ENCODE measurements around the gene ZC3H18. TPM values are rescaled to one million over a fixed set of nuclear protein-coding genes. Genes with fewer than 3 reads are reported as not detected.

The ZC3H18 gene
- total RNA-seq, 1 donor from 2014 or later = 44.5 TPM

DNA sequence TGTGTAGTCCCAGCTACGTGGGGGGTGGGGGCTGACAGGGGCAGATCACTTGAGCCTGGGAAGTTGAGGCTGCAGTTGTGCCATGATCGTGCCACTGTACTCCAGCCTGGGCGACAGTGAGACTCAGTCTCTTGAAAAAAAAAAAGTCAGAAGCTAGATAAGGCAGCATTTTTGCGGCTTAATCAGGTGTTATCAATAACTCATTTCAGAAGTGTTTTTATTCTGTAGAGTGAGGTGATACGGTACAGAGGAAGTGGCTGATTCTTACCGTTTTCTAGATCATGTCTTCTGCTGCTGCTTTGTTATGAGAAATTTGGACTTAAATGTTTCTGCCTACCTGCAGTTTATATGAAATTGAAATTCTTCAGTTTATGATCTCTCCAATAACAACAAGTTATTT lies 18.6 kb downstream of the ZC3H18 start:
- TF ChIP-seq CTCF (IDR thresholded peaks at IDR 0.05) = no peak
- Histone ChIP-seq H3K27ac (no peak overlapping the region), H3K36me3 (peaks cover 37% of the 10 kb centered on the region), H3K4me3 (no peak overlapping the region), H3K27me3 (no peaks in the 10 kb centered on the region), H3K4me1 (no peaks in the 10 kb centered on the region), H3K9me3 (no peaks in the 10 kb centered on the region)
- ATAC-seq (no peak), DNase-seq (no peak)
- intact Hi-C loops (cut with DNase I) = no loop called here

DNA sequence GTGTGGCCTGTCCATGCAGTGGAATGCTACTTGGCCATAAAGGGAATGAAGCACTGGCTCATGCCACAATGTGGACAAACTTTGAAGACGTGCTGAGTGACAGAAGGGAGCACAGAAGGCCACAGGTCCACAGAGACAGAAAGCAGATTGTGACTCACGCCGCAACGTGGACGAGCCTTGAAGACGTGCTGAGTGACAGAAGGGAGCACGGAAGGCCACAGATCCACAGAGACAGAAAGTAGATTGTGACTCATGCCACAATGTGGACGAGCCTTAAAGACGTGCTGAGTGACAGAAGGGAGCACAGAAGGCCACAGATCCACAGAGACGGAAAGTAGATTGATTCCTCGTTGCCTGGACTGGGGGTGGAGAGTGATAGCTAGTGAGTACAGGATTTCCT lies 19.2 kb downstream of the ZC3H18 start:
- Histone ChIP-seq H3K27ac (no peak overlapping the region), H3K36me3 (peaks cover 37% of the 10 kb centered on the region), H3K4me3 (no peak overlapping the region), H3K27me3 (no peaks in the 10 kb centered on the region), H3K9me3 (no peaks in the 10 kb centered on the region), H3K4me1 (no peaks in the 10 kb centered on the region)
- no peak for TF ChIP-seq CTCF (IDR thresholded peaks at IDR 0.05)
- intact Hi-C loops (cut with DNase I) = no loop called here
- ATAC-seq = no peak
- no peak for DNase-seq

GRCh38 chr16:88591577-88592021 lies 21.4 kb downstream of the ZC3H18 start:
- no peak overlapping the region for H3K4me3 ChIP-seq
- ATAC-seq (peak; percentile 62), DNase-seq (no peak)
- intact Hi-C loops (cut with DNase I) = no loop called here
- H3K9me3 ChIP-seq = no peaks in the 10 kb centered on the region
- TF ChIP-seq CTCF (IDR thresholded peaks at IDR 0.05) = no peak
- no peaks in the 10 kb centered on the region for H3K4me1 ChIP-seq
- H3K27ac ChIP-seq = no peak overlapping the region
- peaks cover 37% of the 10 kb centered on the region for H3K36me3 ChIP-seq
- no peaks in the 10 kb centered on the region for H3K27me3 ChIP-seq

GRCh38 chr16:88593061-88593460 lies 22.9 kb downstream of the ZC3H18 start:
- Histone ChIP-seq H3K27ac (no peak overlapping the region), H3K27me3 (no peaks in the 10 kb centered on the region), H3K36me3 (peaks cover 25% of the 10 kb centered on the region), H3K4me3 (no peak overlapping the region), H3K4me1 (no peaks in the 10 kb centered on the region), H3K9me3 (no peaks in the 10 kb centered on the region)
- no peak for TF ChIP-seq CTCF (IDR thresholded peaks at IDR 0.05)
- no peak for DNase-seq
- no peak for ATAC-seq
- intact Hi-C loops (cut with DNase I) = no loop called here

- DNase-seq (no peak), ATAC-seq (no peak)
- H3K4me3 ChIP-seq = no peak overlapping the region
- H3K27me3 ChIP-seq = no peaks in the 10 kb centered on the region
- H3K36me3 ChIP-seq = peaks cover 25% of the 10 kb centered on the region
- intact Hi-C loops (cut with DNase I) = no loop called here
- TF ChIP-seq CTCF (IDR thresholded peaks at IDR 0.05) = no peak
- no peaks in the 10 kb centered on the region for H3K4me1 ChIP-seq
- no peak overlapping the region for H3K27ac ChIP-seq
- no peaks in the 10 kb centered on the region for H3K9me3 ChIP-seq
Observed at GRCh38 chr16:88593489-88593888, 23.3 kb downstream of the ZC3H18 start.

DNA sequence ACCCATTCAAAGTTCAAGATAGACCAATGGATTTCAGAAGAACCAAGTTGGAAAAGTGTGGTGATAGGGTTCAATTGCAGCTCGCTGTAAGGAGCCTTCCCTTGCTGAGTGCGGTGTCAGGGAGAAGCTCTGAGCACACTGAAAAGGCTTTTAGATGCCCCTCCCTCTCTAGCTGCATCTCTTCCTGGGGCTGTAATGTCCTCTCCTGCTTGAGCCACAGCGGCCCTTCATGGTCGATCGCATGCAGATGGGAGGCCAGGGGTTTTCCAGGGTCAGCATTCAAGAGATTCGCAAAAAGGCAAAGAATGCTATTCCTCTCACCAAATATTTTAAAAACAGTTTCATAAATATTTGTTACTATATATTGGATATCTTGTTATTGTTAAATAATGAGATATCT lies 23.7 kb downstream of the ZC3H18 start:
- no peak for ATAC-seq
- TF ChIP-seq CTCF (IDR thresholded peaks at IDR 0.05) = no peak
- H3K36me3 ChIP-seq = peaks cover 25% of the 10 kb centered on the region

More for the DNA sequence above, 23.7 kb downstream of the ZC3H18 start:
- Histone ChIP-seq H3K27ac (no peak overlapping the region), H3K4me1 (no peaks in the 10 kb centered on the region), H3K9me3 (no peaks in the 10 kb centered on the region), H3K4me3 (no peak overlapping the region), H3K27me3 (no peaks in the 10 kb centered on the region)
- DNase-seq = no peak
- intact Hi-C loops (cut with DNase I) = no loop called here

All from upper lobe of right lung (tissue), 1 donor.